A204.1 (cell line): ENCODE results near the gene ASTN2.

Experiments used
- FAIRE-seq: peaks from 2 replicates; lab custom pipeline; 2012; peaks lifted over from hg19 to GRCh38; lab: Jason Lieb, UNC

ASTN2 gene

DNA sequence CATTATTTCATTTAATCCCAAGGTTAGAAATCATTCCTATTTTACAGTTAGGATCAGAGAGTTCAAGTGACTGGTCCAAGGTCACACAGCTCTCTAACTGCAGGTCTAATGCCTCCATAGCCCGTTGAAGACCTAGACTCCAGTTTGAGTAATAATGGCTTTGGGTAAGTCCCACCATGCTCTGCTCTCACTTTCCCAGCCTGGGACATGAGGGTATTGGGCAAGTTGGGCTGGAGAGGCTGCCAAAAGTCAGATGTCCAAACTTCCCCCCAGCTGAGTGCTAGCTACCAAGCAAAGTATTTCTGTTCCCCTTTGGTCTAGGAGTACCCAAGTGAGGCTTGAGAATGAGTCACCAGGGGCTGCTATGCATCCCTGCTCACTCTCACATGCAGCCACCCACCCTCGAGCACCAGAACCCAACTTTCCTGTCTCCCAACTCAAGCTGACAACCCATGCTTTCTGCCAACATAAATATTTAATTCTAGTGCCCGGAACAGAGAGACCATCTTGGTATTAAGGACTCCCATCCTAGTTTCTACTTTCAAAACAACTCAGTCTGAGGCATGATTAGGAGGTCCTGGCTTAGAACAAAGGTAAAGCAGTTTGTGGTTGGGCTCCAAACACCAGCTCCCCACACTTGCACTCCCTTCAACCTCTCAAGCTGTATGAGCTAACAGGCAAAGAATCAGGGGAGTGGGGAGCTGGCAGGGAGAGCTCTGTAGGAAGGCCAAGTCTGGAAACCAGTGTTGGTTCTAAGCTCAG is 964.3 kb downstream of the ASTN2 start:
- no peak for FAIRE-seq

DNA sequence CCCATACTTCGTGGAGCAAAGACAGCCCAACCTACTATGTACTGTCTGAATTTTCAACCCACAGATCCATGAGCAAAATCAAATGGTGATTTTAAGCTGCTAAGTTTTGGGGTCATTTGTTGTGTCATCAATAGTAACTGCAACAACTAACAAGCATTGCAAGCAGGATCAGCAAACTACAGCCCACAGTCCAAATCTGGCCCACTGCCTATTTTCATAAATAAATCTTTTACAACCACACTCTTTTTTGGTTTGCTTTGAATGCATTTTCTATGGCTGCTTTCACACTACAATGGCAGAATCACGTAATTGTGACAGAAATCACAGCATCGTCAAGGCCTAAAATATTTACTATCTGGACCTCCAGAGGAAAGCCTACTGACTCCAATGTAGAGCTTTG is 964.9 kb downstream of the ASTN2 start:
- FAIRE-seq: no peak

DNA sequence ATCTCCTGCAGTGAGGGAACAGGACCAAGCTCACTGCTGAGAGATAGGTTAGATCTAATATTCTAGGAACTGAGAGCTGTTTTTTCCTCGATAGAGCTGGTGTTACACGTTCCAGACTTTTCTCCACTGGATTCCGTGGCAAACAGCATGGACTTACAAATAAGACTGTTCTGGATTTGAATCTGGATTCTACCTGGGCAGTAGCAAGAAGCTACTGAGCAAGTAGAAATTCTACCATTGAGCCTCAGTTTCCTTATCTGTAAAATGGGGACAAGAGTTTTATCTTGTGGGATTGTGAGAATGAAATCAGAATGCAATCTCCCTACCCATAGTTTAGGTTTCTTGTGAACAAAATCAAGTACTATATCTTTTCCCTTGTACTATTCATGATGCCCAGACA is 966.4 kb downstream of the ASTN2 start:
- no peak for FAIRE-seq

DNA sequence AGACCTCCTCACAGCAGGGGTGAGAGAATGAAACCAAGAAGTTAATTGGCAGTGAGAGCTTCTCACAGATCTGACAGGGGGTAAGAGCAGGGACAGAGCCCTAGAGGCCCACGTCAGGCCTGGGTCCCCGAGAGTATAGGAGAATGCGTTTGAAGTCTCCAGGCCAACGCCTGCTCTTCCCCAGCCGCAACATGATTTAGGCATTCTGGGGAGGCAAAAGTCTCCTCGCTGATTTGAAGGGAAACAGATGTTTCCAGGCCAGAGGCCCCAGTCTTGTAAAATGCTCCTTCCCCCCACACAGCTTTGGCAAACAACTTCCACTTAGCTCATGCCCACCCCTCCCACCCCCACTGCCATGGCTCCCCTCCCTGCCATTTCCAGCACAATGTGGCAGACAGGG is 966.9 kb downstream of the ASTN2 start:
- FAIRE-seq: no peak

DNA sequence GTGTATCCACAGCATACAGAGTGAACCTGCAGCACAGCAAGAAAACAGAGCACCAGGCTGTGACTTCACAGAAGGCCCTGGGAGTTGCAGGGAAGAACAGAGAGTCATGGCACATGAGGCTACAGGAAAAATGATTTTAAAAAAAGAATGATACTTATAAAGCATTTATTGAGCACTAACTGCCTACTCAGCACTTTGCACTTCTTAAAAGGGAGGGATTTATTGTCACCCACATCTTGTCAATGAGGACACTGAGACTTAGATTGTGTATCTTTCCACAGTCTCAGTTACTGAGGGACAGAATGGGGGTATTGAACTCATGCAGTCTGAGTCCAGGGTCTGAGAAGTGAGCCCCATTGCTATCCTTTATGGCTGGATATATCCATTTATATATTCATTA is 972.3 kb downstream of the ASTN2 start:
- no peak for FAIRE-seq

DNA sequence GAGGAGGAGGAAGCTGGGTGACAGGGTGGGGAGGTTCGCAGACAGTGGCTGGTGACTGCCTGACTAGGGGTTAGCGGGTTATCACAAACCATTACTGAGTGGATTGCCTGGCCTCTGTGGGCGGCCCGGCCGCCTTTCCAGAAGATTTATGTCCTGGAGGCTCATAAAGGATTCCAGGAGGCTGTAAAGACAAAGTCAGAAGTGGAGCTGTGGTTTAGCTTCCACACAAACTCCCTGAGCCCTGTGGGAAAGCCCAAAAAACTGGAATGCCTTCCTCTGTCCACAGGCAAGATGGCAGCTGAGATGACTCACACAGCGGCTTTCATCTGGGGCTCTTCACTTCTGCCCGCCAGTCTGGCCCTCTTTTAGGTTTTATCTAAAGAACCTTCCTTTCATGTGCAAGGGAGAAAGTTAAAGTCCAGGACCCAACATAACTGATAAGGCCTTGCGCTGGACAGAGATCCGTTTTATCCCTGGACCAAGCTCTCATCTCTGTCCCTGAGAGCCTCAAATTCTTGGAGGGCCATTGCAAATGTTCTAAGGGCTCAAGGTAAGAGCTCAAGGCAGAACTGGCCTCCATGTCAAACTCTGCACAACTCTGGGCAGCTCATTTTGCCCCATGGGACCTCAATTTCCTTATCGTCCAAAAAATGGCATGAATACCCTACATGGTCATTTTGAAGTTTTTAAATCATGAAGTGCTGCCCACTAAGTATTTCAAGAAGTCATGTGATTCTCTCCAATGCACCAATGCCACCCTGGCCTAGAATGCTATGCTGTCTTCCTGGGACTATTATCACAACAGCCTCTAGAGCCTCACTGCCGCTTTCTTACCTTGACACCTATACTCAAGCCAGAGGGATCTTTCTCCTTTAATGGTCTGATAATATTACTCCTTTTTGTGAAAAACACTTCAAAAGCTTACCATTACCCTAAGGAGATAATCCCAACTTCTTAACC is 977.2 kb downstream of the ASTN2 start:
- no peak for FAIRE-seq

DNA sequence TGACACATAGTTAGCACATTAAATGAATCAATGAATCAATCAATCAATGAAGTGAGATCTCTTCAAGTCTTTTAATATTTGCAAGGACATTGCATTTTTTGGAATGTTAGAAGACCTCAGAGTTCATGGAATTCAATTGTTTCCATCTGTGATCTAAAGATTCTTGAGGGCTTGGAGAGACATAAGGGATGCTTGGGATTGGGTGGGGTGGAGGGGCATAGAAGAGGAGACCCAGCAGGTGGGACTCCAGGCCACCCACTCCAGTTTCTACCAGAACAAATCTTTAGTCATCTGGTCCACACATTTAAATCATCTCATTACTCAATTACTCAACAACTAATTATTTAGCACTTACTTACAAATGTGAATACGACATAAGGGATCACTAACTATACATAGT is 978.7 kb downstream of the ASTN2 start:
- FAIRE-seq: no peak

DNA sequence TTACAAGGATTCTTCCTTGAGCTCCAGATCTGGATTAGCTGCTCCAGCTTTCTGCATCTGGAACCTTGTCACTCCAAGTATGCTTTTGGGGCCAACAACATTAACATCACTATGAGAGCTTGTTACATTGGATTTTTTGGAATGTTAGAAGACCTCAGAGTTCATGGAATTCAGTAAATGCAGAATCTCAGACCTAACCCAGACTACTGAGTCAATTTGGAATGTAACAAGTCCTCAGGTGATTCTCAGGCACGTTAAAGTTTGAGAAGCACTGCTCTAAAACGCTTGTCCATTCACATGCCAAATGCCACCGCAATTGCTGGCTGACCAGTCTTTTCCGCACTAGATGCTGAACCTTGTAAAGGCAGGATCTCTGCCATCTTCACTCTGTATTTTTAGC is 979.2 kb downstream of the ASTN2 start:
- no peak for FAIRE-seq

DNA sequence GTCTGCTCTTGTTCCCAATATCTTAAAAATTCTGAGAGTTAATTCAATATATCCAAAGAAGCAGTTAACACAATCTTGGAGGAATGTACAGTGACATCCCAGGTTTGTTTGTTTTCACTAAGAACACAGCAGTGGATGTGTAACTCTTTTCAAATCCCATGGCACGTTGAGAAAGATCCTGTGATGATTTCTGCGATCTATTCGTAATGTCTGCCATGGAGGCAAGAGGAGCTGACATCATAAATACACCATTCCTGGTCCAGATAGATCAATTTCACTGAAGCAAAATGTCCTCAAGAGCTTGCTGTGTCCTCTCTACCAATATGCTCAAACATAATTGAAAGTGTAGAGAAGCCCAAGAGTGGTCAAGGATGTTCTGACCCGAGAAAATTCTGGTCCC is 980.5 kb downstream of the ASTN2 start:
- no peak for FAIRE-seq

DNA sequence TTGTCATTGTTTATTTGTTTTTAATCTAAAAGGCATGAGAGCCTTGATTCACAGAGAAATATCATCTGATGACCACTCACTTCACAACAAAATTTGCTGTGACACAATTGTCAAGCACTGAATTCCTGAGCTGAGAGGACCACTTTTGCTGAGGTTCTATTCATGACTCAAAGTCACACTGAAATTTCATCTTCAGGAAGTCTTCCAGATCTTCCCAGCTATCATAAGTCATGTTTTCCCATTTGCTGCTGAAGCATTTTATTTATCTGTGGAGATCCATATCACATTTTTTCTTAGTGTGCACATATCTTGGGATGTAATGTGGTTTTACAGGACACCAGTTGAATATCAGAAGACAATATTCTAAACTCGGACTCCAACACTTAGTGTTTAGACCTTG is 982.8 kb downstream of the ASTN2 start:
- no peak for FAIRE-seq

DNA sequence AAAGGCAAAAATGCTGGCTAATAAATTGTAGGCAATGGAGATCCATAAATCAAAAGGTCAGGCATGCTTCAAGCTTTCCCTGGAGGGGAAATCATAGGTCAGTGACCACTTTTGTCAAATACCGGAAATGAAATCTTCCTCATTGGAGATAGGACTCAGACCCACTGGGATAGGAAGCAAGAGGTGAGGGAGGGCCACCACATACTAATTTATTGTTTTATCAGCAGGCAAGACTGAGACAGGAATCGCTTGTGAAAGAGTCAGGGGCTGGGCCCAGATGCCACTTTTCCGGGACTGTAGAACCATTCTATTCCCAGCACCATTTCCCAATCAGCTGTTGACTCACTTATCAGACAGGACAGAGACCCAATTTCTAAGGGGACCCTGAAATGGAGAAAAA is 984.0 kb downstream of the ASTN2 start:
- no peak for FAIRE-seq

DNA sequence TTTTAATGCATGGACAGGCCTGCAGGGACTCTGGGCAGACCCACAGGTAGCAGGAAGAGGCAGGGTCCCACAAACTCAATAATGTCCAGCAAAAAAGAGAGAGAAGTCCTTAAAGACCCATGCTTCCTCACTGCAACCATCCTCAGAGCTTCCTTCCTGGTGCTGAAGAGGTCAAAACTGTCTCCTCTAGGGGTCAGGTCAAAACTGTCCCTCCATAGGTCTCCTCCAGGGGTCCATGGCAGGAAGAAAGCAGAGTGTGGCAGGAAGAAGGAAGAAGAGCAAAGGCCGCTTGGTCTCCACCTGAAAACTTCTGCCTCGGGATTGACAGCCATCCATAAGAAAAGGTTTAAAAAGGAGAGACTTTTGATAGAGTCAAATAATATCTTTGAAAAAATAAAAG is 989.6 kb downstream of the ASTN2 start:
- FAIRE-seq: no peak

DNA sequence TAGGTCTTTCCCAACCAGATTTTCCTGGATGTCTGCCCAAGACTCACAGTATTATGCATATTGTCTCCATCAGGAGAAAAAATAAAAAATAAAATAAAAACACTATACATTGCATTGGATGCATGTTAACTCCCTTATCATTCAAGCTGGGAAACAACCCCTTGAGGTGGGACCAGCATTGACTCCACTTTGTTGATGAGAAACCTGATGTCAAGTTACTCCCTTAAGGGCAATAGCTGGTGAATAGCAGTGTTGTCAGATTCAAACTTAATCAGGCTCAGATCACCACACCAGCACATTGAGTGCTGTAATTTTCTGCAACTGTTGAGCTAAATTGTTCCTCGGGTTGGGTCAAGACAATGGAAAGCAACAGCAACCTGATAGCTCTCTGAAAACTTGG is 991.7 kb downstream of the ASTN2 start:
- FAIRE-seq: no peak

DNA sequence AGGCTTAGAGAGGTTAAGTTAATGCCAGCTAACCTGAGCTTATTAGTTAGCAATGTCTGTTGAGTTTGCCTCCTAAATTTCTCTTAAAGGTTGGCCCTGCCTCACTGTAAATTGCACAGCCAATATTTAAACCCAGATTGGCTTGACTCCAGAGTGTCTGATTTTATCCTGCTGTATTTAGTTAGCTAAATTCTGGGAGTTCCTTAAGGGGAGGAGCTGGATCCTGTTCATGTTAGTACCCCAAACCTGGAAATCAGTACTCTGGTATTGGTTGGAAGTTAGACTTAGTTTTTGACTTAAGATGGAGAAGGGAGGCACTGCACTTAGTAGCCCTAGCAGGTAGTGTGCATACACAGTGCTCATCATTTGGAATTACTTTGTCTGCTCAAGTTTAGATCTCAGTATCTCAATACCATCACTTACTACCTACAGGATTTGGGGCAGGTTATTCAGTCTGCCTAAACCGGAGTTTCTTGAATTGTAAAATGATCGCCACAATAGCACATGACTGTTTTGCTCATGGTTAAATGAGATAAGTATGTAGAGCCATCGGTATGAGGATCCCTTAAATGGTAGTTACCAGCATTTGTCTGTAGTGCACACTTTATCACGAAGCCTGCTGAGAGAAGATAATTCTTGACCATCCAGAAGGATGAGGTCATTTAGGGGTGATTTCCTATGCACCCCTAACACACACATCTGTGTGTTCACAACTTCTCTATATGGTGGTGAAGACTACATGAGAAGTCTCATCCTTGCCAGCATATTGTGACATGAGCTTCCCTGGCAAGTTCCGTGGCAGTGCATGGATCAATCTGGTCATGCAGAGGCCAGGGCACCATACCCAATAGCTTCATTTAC is 992.5 kb downstream of the ASTN2 start:
- FAIRE-seq: no peak

DNA sequence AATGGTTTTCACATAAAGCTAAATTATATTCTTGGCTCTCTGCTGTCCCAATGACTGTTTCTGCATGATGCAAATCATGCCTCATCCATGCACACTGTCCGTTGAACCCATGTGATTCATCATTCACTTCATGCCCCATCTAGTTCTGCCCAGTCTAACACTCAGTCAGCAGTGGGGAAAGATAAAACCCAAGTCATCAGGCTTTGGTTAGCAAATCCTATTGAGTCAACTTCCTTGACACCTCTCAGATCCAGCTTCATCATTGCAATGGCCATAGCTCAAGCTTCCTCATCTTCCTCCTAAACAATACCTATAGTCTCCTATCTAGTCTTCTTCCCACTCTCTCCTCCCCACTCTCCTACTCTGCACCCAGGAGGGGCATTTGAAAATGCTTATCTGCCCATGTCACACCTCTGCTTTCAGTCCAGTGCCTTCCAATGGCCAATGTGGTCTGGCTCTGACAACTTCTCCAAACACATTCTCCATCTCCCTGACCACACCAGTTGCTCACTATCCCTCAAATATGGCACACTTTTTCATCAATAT is 993.8 kb downstream of the ASTN2 start:
- no peak for FAIRE-seq

DNA sequence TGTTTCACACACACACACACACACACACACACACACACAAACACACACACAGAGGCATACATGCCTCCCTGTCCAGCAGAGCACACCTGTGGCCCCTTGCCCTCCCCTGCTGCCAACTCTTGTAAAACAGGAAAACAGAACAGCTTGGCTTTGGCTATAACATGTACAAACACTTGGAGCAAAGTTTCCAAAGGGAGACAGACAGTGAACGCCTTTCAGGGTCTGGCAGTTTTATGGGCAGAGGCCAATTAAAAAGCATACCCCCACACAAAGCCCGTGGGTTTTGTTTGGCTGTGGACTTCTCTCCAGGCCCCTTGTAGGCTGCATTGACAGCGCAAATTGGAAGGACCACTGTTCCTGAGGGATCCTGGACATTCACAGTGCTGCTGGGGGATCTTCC is 995.7 kb downstream of the ASTN2 start:
- no peak for FAIRE-seq

DNA sequence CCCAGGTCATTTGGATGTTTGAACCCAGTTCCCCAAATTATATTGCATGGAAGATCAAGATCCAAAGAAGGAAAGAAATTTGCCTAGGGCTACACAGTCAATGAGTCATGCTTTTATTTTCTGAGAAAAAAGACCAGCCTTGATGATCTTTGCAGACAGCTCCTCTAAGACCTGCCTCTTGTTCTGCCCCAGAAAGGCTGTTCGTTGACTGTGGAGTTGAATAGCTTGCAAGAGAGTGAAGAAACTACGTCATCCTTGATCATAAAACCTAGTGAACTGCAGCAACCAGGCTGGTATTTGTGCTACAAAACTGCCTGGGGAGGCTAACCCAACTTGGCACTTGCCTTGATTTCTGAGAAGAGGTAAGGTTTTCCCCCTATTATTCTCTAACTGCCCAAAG is 997.4 kb downstream of the ASTN2 start:
- FAIRE-seq: no peak

DNA sequence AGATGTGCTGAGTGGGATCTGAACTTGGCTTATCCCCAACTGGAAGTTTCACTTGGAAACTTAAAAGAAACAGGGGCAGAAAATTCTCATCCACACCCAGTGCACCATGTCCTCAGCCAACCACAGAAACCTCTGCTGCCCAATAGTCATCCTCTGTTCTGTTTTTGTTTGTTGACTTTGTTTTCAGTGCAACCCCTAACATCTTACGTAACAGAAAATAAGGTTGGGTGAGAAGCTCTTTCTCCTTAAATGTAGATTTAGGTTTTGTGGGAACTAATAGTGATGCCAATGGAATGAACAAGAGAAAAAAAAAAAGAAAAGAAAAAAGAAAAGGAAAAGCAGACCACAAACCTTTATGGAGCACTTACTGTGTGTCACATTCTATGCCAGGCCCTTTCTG is 998.4 kb downstream of the ASTN2 start:
- no peak for FAIRE-seq

DNA sequence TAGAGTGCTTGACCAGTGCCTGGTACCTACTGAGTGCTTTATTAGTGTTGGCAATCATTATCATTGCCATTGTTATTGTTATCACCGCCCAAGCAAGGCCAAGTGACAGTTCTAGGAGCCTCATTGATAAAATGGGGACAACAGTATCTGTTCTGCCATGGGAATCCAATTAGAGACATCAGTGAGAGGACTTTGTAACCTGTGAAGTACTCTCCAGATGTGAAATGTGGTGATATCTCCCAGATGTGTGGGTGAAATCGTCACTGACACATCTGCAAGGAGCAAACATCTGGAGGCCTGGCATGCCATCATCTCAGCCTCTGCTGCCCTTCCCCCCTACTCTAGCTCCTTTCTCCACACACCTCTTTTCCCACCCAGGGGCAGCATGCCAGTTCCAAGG is 1000.5 kb downstream of the ASTN2 start:
- FAIRE-seq: no peak

DNA sequence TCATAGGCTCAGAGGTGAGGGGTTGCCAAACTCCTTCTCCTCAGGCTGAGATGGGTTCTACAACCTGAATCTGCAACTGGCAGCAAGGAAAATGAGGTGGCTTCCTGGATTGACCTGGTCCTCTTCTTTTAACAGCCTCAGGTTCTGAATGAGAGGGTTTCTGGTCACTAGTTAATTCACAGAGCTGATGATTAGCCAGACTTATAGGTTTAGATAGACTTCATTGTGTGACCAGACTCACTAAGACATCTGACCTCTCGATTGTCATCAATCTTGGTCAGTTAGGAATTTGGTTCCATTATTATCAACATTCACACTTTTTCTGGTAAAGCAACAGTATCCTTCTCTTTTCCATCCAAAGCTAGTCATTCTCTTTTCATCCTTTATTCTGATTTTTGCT is 1003.4 kb downstream of the ASTN2 start:
- no peak for FAIRE-seq

DNA sequence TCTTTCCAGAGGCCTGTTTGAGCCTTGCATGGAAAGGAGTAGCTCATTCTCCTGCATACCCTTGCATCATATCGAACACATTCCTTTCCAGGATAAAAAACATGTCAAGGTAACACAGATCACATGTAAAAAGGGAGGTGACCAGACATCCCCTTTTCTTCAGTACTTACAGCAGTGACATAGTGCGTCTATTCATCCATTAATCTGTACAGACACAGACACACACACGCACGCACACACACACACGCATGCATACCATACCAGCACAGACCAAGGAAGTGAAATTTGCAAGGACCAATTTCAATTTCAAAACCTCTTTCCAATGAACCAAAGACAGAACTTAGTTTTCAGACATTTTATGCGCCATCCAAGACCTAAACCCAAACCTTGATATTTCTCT is 1005.2 kb downstream of the ASTN2 start:
- FAIRE-seq: no peak

DNA sequence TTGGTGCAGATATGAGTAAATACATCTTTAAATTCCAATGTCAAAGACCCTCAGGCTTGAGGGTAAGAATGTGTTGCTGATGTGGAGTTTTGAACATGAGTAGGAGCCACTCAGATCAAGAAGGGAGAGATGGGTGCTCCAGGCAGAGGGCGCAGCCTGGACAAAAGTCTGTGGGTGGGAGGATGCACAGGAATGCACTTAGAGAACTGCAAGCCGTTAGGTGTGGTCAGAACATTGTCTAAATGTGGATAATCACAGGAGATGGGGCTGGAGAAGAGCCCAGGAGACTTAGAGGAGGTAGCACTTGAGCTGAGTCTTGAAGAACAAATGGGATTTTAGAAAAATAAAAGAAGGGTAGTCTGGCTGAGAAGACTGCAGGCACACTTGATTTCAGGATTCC is 1005.7 kb downstream of the ASTN2 start:
- no peak for FAIRE-seq
